ENCODE measurements around the gene NUDT22. TPM values are rescaled to one million over a fixed set of nuclear protein-coding genes. Genes with fewer than 3 reads are reported as not detected.
"Not testable (repeated sequence)": the region's sequence is repeated elsewhere in the genome, so short reads cannot be mapped to it uniquely, and the experiment has no call there.

NUDT22 gene
- total RNA-seq, 6 donors from 2014 or later = 30.3 to 94.3 (median 68.0) TPM

- Histone ChIP-seq H3K9me3 (no peaks in the 10 kb centered on the region), H3K36me3 (peaks cover 0 to 13% (median 10%) of the 10 kb centered on the region in 4 donors), H3K27me3 (no peaks in the 10 kb centered on the region), H3K27ac (peak overlapping the region; percentile 73 to 91 (median 82)), H3K4me1 (peaks cover 39 to 56% (median 46%) of the 10 kb centered on the region in 4 donors), H3K4me3 (peak overlapping the region; percentile 64 to 79 (median 70))
- ATAC-seq (ENCODE audit: low FRiP score in 2 of 2) = peak in 1 of 2 donors; percentile 29
- DNase-seq = peak; percentile 72 to 78
- 2% methylated on average over 18 to 37 of the region's 46 CpGs for WGBS, 2 donors
- no peak for TF ChIP-seq EP300 (IDR thresholded peaks at IDR 0.05)
- TF ChIP-seq POLR2AphosphoS5 (IDR thresholded peaks at IDR 0.05) = peak; percentile 33 to 44
- TF ChIP-seq CTCF (IDR thresholded peaks at IDR 0.05) = no peak
- TF ChIP-seq POLR2A (IDR thresholded peaks at IDR 0.05) = no peak
These were observed 19.9 kb downstream of the NUDT22 start for GRCh38 chr11:64245797-64246620.

GRCh38 chr11:64246621-64246870, 20.5 kb downstream of the NUDT22 start:
- H3K27ac ChIP-seq = peak overlapping the region in 3 of 4 donors; percentile 80 to 91 (median 81)
- ATAC-seq (ENCODE audit: low FRiP score in 2 of 2); H3K9me3 ChIP-seq; DNase-seq; H3K27me3 ChIP-seq: not testable (repeated sequence)
- WGBS, 2 donors = no CpG with 5 or more reads among the region's 43 CpGs
- peak in 1 of 6 experiments; percentile 16 for TF ChIP-seq CTCF (IDR thresholded peaks at IDR 0.05)
- H3K36me3 ChIP-seq = peaks cover 0 to 13% (median 10%) of the 10 kb centered on the region in 4 donors
- H3K4me3 ChIP-seq = peak overlapping the region; percentile 64 to 79 (median 70)
- peaks cover 40 to 58% (median 48%) of the 10 kb centered on the region in 4 donors for H3K4me1 ChIP-seq

DNA sequence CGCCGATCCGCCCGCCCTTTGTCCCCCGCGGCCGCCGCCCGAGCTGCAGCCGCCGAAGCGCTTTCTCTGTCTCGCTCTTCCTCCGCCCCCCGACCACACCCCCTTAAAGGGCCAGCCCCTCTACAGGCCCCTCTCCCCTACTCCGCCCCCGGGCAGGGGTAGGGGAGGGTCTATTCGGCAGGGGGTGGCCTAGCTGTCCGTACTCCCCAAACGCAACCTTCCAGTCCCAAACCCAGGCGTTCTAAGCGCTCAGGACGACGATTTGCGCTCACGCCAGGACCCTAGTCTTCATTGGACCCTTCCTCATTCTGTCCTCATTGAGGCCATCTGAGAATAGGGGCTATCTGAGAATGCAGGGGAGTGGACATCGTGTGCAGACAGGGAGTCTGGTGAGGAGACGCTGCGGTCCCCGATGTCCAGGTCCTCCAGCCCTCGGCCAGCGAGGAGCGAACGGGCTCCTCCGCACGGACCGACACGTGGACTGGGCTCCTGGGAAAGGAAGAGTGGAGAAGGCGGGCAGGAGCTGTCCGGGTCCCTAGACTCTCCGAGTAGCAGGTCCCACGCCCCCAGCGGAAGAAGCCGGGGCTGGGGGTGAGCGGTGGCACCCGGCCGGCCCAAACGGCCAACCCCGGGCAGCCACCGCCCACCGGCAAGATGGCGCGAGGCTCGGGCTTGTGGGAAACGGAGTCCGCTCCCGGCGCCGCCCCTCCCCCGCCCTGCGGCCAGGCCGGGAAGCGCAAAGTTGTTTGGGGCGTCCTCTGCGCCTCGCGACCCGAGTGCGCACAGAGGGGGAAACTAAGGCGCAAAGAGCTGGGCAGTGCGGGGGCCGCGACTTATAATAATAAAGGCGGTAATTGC, 21.0 kb downstream of the NUDT22 start, which contains the start of gene PPP1R14B:
Gene PPP1R14B (minus strand): TSS at position 73 of the 858 bp plus-strand sequence. CDS start 270 bp downstream, outside the sequence.
- ATAC-seq (ENCODE audit: low FRiP score in 2 of 2) = peak; percentile 74 to 86
- WGBS, 2 donors = 0 to 3% methylated on average over 16 to 56 of the region's 74 CpGs
- peak within 1 kb of the TSS; percentile 69 to 79 (median 72) for H3K4me3 ChIP-seq
- no peaks in the 10 kb centered on the region for H3K9me3 ChIP-seq
- peaks cover 0 to 13% (median 10%) of the 10 kb centered on the region in 4 donors for H3K36me3 ChIP-seq
- peak; percentile 92 to 98 for DNase-seq
- peaks cover 40 to 58% (median 48%) of the 10 kb centered on the region in 4 donors for H3K4me1 ChIP-seq
- TF ChIP-seq CTCF (IDR thresholded peaks at IDR 0.05) (peak in 5 of 6 experiments; percentile 16 to 52 (median 42)), POLR2A (IDR thresholded peaks at IDR 0.05) (peak in 1 of 4 donors; percentile 48), POLR2AphosphoS5 (IDR thresholded peaks at IDR 0.05) (peak; percentile 24 to 62), EP300 (IDR thresholded peaks at IDR 0.05) (no peak)
- peak within 1 kb of the TSS; percentile 80 to 91 (median 84) for H3K27ac ChIP-seq
- H3K27me3 ChIP-seq = no peaks in the 10 kb centered on the region

- Histone ChIP-seq H3K27ac (peak overlapping the region; percentile 80 to 91 (median 84)), H3K27me3 (no peaks in the 10 kb centered on the region), H3K36me3 (peaks cover 0 to 13% (median 10%) of the 10 kb centered on the region in 4 donors), H3K4me1 (peaks cover 40 to 58% (median 48%) of the 10 kb centered on the region in 4 donors), H3K4me3 (peak overlapping the region; percentile 69 to 79 (median 72)), H3K9me3 (no peaks in the 10 kb centered on the region)
- DNase-seq (no peak), ATAC-seq (ENCODE audit: low FRiP score in 2 of 2) (peak in 1 of 2 donors; percentile 1)
- no peak for TF ChIP-seq CTCF (IDR thresholded peaks at IDR 0.05)
- TF ChIP-seq EP300 (IDR thresholded peaks at IDR 0.05) = no peak
- TF ChIP-seq POLR2A (IDR thresholded peaks at IDR 0.05) = no peak
- no peak for TF ChIP-seq POLR2AphosphoS5 (IDR thresholded peaks at IDR 0.05)
- WGBS, 2 donors = 36 to 46% methylated on average over 30 to 31 of the region's 31 CpGs
These were observed 21.9 kb downstream of the NUDT22 start for GRCh38 chr11:64247729-64248531.
